ENCODE data around the gene ZFAND5. TPM values are rescaled to one million over a fixed set of nuclear protein-coding genes. Genes with fewer than 3 reads are reported as not detected.

The ZFAND5 gene
- total and polyA plus RNA-seq, 2 of the 13 experiments (the other 11 are each of a cell fraction or from before 2014, with no cell fraction given): 53.4 to 60.2 TPM

DNA sequence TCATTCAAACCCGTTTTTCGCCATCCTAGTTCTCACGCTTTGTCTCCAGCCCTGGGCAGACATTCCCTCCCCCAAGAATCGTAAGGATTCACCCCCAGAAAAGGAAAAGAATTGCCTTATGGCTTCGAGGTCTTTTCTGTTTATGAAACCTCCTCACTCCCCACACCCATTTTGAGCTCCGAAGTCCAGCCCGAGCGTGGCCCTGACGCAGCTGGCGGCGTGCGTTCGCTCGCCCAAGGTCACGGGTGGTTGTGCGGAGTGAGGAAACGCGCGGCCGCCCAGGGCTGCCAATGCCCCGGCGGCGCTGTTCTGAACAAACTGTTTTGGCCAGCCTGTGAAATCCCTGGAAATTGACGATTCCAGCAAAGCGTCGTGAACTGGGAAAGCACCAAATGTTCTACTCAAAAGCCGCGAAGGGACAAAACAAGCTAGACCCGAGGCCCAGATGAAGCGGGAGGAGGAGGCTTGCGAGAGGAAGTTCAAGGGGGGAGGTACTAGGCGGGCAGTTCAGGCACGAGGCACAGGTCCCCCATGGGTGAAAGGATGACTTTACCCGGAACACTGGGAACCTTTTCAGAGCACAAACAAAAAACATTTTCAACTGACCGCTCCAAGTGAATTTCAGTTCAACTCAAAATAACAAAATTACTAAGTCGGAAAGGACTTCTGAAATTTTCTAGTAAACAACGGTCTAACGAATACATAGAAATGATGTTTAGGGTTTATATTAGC, 683 bp upstream of the ZFAND5 start (continued):
- TF ChIP-seq RCOR2 (CRISPR knock-in tag; IDR thresholded peaks at IDR 0.05): 0 out of 2 replicates have a peak, but pooled peaks have one; percentile 13
- peak; percentile 85 for TF ChIP-seq ZNF441 (CRISPR knock-in tag; IDR thresholded peaks at IDR 0.05; ENCODE audit: borderline replicate concordance)
- no peak for TF ChIP-seq EEA1 (CRISPR knock-in tag; IDR thresholded peaks at IDR 0.05; ENCODE audit: borderline replicate concordance)
- no peak for TF ChIP-seq MTF1 (CRISPR knock-in tag; IDR thresholded peaks at IDR 0.05)
- no peak for TF ChIP-seq MBNL3 (CRISPR knock-in tag; conservative IDR thresholded peaks at IDR 0.05)
- TF ChIP-seq NONO (IDR thresholded peaks at IDR 0.05): no peak
- TF ChIP-seq NONO (CRISPR knock-in tag; conservative IDR thresholded peaks at IDR 0.05): no peak; the same call in 1 of the 2 replicates
- no peak for TF ChIP-seq U2AF1 (optimal IDR thresholded peaks at IDR 0.05; ENCODE audit: low read depth, low read length)
- no peak for TF ChIP-seq ZNF260 (CRISPR knock-in tag; IDR thresholded peaks at IDR 0.05; ENCODE audit: borderline replicate concordance, low read depth)
- TF ChIP-seq ZNF878 (CRISPR knock-in tag; IDR thresholded peaks at IDR 0.05): no peak
- TF ChIP-seq ZNF292 (CRISPR knock-in tag; IDR thresholded peaks at IDR 0.05; ENCODE audit: borderline replicate concordance, low read depth): no peak
- TF ChIP-seq, protein P1, sequence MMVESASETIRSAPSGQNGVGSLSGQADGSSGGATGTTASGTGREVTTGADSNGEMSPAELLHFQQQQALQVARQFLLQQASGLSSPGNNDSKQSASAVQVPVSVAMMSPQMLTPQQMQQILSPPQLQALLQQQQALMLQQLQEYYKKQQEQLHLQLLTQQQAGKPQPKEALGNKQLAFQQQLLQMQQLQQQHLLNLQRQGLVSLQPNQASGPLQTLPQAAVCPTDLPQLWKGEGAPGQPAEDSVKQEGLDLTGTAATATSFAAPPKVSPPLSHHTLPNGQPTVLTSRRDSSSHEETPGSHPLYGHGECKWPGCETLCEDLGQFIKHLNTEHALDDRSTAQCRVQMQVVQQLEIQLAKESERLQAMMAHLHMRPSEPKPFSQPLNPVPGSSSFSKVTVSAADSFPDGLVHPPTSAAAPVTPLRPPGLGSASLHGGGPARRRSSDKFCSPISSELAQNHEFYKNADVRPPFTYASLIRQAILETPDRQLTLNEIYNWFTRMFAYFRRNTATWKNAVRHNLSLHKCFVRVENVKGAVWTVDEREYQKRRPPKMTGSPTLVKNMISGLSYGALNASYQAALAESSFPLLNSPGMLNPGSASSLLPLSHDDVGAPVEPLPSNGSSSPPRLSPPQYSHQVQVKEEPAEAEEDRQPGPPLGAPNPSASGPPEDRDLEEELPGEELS (CRISPR knock-in tag; IDR thresholded peaks at IDR 0.05): peak; percentile 1; the same call in 1 of the 2 replicates
- peak; percentile 53 for TF ChIP-seq ELF3 (CRISPR knock-in tag; IDR thresholded peaks at IDR 0.05)
- no peak for TF ChIP-seq ZNF570 (CRISPR knock-in tag; IDR thresholded peaks at IDR 0.05; ENCODE audit: borderline replicate concordance)
- TF ChIP-seq PPARG (CRISPR knock-in tag; conservative IDR thresholded peaks at IDR 0.05): no peak; the same call in 1 of the 2 replicates
- peak; percentile 4 for TF ChIP-seq GFI1 (CRISPR knock-in tag; IDR thresholded peaks at IDR 0.05; ENCODE audit: borderline replicate concordance)
- no peak for TF ChIP-seq SNAPC2 (CRISPR knock-in tag; IDR thresholded peaks at IDR 0.05)
- TF ChIP-seq, protein P2, sequence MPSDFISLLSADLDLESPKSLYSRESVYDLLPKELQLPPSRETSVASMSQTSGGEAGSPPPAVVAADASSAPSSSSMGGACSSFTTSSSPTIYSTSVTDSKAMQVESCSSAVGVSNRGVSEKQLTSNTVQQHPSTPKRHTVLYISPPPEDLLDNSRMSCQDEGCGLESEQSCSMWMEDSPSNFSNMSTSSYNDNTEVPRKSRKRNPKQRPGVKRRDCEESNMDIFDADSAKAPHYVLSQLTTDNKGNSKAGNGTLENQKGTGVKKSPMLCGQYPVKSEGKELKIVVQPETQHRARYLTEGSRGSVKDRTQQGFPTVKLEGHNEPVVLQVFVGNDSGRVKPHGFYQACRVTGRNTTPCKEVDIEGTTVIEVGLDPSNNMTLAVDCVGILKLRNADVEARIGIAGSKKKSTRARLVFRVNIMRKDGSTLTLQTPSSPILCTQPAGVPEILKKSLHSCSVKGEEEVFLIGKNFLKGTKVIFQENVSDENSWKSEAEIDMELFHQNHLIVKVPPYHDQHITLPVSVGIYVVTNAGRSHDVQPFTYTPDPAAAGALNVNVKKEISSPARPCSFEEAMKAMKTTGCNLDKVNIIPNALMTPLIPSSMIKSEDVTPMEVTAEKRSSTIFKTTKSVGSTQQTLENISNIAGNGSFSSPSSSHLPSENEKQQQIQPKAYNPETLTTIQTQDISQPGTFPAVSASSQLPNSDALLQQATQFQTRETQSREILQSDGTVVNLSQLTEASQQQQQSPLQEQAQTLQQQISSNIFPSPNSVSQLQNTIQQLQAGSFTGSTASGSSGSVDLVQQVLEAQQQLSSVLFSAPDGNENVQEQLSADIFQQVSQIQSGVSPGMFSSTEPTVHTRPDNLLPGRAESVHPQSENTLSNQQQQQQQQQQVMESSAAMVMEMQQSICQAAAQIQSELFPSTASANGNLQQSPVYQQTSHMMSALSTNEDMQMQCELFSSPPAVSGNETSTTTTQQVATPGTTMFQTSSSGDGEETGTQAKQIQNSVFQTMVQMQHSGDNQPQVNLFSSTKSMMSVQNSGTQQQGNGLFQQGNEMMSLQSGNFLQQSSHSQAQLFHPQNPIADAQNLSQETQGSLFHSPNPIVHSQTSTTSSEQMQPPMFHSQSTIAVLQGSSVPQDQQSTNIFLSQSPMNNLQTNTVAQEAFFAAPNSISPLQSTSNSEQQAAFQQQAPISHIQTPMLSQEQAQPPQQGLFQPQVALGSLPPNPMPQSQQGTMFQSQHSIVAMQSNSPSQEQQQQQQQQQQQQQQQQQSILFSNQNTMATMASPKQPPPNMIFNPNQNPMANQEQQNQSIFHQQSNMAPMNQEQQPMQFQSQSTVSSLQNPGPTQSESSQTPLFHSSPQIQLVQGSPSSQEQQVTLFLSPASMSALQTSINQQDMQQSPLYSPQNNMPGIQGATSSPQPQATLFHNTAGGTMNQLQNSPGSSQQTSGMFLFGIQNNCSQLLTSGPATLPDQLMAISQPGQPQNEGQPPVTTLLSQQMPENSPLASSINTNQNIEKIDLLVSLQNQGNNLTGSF (CRISPR knock-in tag; IDR thresholded peaks at IDR 0.05): no peak
- TF ChIP-seq, protein P3, sequence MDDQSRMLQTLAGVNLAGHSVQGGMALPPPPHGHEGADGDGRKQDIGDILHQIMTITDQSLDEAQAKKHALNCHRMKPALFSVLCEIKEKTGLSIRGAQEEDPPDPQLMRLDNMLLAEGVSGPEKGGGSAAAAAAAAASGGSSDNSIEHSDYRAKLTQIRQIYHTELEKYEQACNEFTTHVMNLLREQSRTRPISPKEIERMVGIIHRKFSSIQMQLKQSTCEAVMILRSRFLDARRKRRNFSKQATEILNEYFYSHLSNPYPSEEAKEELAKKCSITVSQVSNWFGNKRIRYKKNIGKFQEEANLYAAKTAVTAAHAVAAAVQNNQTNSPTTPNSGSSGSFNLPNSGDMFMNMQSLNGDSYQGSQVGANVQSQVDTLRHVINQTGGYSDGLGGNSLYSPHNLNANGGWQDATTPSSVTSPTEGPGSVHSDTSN (CRISPR knock-in tag; IDR thresholded peaks at IDR 0.05; ENCODE audit: borderline replicate concordance): no peak
- no peak for TF ChIP-seq ZIK1 (CRISPR knock-in tag; IDR thresholded peaks at IDR 0.05; ENCODE audit: borderline replicate concordance, low read depth)
- no peak for TF ChIP-seq KAT2B (IDR thresholded peaks at IDR 0.05; ENCODE audit: borderline replicate concordance, low read depth, low read length)
- no peak for TF ChIP-seq TRIM24 (CRISPR knock-in tag; IDR thresholded peaks at IDR 0.05)

All from HepG2 (cell line).